Esophagus (tissue), 2 donors: ENCODE measurements around the gene MAP3K20. TPM values are rescaled to one million over a fixed set of nuclear protein-coding genes. Genes with fewer than 3 reads are reported as not detected.
"Not testable (repeated sequence)": the region's sequence is repeated elsewhere in the genome, so short reads cannot be mapped to it uniquely, and the experiment has no call there.

ENCODE experiments used
- H3K27ac ChIP-seq, 2 donors: one replicate each; pipeline ENCODE4 v1.5.1; 2013; ENCODE audit warnings: low read depth in 2 of 2, mild to moderate bottlenecking in 2 of 2, inconsistent platforms in 1 of 2, low read length in 1 of 2, moderate library complexity in 1 of 2
- H3K27me3 ChIP-seq, 2 donors: one replicate each; pipeline ENCODE4 v1.6.1; 2013; ENCODE audit warnings: low read length in 2 of 2, control low read depth in 1 of 2, mild to moderate bottlenecking in 1 of 2; ENCODE audit not compliant: insufficient read depth in 2 of 2, control insufficient read depth in 1 of 2
- H3K36me3 ChIP-seq, 2 donors: one replicate each; pipeline ENCODE4 v1.6.1; 2013; ENCODE audit warnings: low read length in 1 of 2; ENCODE audit not compliant: control insufficient read depth in 2 of 2, insufficient read depth in 2 of 2
- H3K4me1 ChIP-seq, 2 donors: one replicate each; pipeline ENCODE4 v1.6.1; 2013; ENCODE audit warnings: low read length in 1 of 2; ENCODE audit not compliant: control insufficient read depth in 2 of 2, insufficient read depth in 2 of 2
- H3K4me3 ChIP-seq, 2 donors: one replicate each; pipeline ENCODE4 v1.5.1; 2013; ENCODE audit warnings: low read length in 2 of 2, mild to moderate bottlenecking in 2 of 2, low read depth in 1 of 2, moderate library complexity in 1 of 2
- H3K9me3 ChIP-seq, 2 donors: one replicate each; pipeline ENCODE4 v1.6.1; 2013; ENCODE audit warnings: mild to moderate bottlenecking in 2 of 2, low read depth in 1 of 2, low read length in 1 of 2, moderate library complexity in 1 of 2; ENCODE audit not compliant: control insufficient read depth in 2 of 2, insufficient read depth in 1 of 2
- WGBS, 2 donors: extraction: QIAGEN DNeasy Blood & Tissue Kit; methylation state at CpG; one replicate each; pipeline ENCODE4 v1.1.7; 2013; 5-methylcytosine and 5-hydroxymethylcytosine counted together
- polyA plus RNA-seq, 2 donors: library from polyadenylated mRNA; stranded (reverse); fragments of 200-250 nt; gene quantifications; one replicate each; pipeline ENCODE4 v1.2.3, GENCODE V29; 2013
- donor health status: healthy with polysubstance abuse.
- donor health status: Bipolar disorder and iron deficiency.

MAP3K20 gene
- polyA plus RNA-seq, 2 donors: 5.0 to 13.3 TPM

- Histone ChIP-seq H3K27ac (no peak overlapping the region), H3K4me3 (no peak overlapping the region), H3K4me1 (no peaks in the 10 kb centered on the region), H3K36me3 (peaks cover 0 to 2% of the 10 kb centered on the region in 2 donors), H3K9me3 (no peaks in the 10 kb centered on the region), H3K27me3 (no peaks in the 10 kb centered on the region)
- 83 to 84% methylated on average over 2 of the region's 2 CpGs for WGBS, 2 donors
These were observed 164.4 kb downstream of the MAP3K20 start for GRCh38 chr2:173240083-173240482.

- H3K27ac ChIP-seq: no peak overlapping the region
- H3K27me3 ChIP-seq: no peaks in the 10 kb centered on the region
- H3K36me3 ChIP-seq: peaks cover 0 to 2% of the 10 kb centered on the region in 2 donors
- H3K9me3 ChIP-seq: no peaks in the 10 kb centered on the region
- no peak overlapping the region for H3K4me3 ChIP-seq
- H3K4me1 ChIP-seq: no peaks in the 10 kb centered on the region
- WGBS, 2 donors: 94 to 99% methylated on average over 1 of the region's 1 CpG
These were observed 166.0 kb downstream of the MAP3K20 start for GRCh38 chr2:173241643-173242042.

GRCh38 chr2:173247156-173247555 is 171.5 kb downstream of the MAP3K20 start:
- Histone ChIP-seq H3K27ac (no peak overlapping the region), H3K9me3 (no peaks in the 10 kb centered on the region), H3K4me1 (no peaks in the 10 kb centered on the region), H3K36me3 (peaks cover 0 to 2% of the 10 kb centered on the region in 2 donors), H3K27me3 (no peaks in the 10 kb centered on the region), H3K4me3 (no peak overlapping the region)
- 85 to 88% methylated on average over 2 of the region's 2 CpGs for WGBS, 2 donors

GRCh38 chr2:173248381-173248780 is 172.7 kb downstream of the MAP3K20 start:
- no peaks in the 10 kb centered on the region for H3K36me3 ChIP-seq
- no peaks in the 10 kb centered on the region for H3K9me3 ChIP-seq
- no peak overlapping the region for H3K4me3 ChIP-seq
- H3K27ac ChIP-seq: no peak overlapping the region
- no peaks in the 10 kb centered on the region for H3K27me3 ChIP-seq
- 88 to 95% methylated on average over 2 of the region's 2 CpGs for WGBS, 2 donors
- no peaks in the 10 kb centered on the region for H3K4me1 ChIP-seq

GRCh38 chr2:173249661-173250641 is 174.3 kb downstream of the MAP3K20 start:
- WGBS, 2 donors: 79 to 82% methylated on average over 8 of the region's 8 CpGs
- no peaks in the 10 kb centered on the region for H3K9me3 ChIP-seq
- no peaks in the 10 kb centered on the region for H3K27me3 ChIP-seq
- H3K4me3 ChIP-seq: no peak overlapping the region
- no peak overlapping the region for H3K27ac ChIP-seq
- H3K36me3 ChIP-seq: no peaks in the 10 kb centered on the region
- H3K4me1 ChIP-seq: no peaks in the 10 kb centered on the region

GRCh38 chr2:173251225-173251624 is 175.6 kb downstream of the MAP3K20 start:
- no peak overlapping the region for H3K4me3 ChIP-seq
- no peaks in the 10 kb centered on the region for H3K4me1 ChIP-seq
- H3K27ac ChIP-seq: no peak overlapping the region
- no peaks in the 10 kb centered on the region for H3K27me3 ChIP-seq
- WGBS, 2 donors: 98 to 99% methylated on average over 2 of the region's 2 CpGs
- no peaks in the 10 kb centered on the region for H3K9me3 ChIP-seq
- H3K36me3 ChIP-seq: no peaks in the 10 kb centered on the region

GRCh38 chr2:173252581-173252980 is 176.9 kb downstream of the MAP3K20 start:
- Histone ChIP-seq H3K27me3 (no peaks in the 10 kb centered on the region), H3K36me3 (no peaks in the 10 kb centered on the region), H3K27ac (no peak overlapping the region), H3K4me3 (no peak overlapping the region), H3K4me1 (no peaks in the 10 kb centered on the region), H3K9me3 (no peaks in the 10 kb centered on the region)
- WGBS, 2 donors: 84 to 90% methylated on average over 5 of the region's 5 CpGs

- H3K36me3 ChIP-seq: no peaks in the 10 kb centered on the region
- H3K9me3 ChIP-seq: no peaks in the 10 kb centered on the region
- H3K4me3 ChIP-seq: no peak overlapping the region
- H3K27me3 ChIP-seq: no peaks in the 10 kb centered on the region
- H3K27ac ChIP-seq: no peak overlapping the region
- H3K4me1 ChIP-seq: no peaks in the 10 kb centered on the region
- 62 to 80% methylated on average over 1 of the region's 1 CpG for WGBS, 2 donors
These were observed 179.0 kb downstream of the MAP3K20 start for GRCh38 chr2:173254659-173255058.

- Histone ChIP-seq H3K4me1 (no peaks in the 10 kb centered on the region), H3K4me3 (no peak overlapping the region), H3K27ac (no peak overlapping the region), H3K27me3 (no peaks in the 10 kb centered on the region), H3K9me3 (no peaks in the 10 kb centered on the region), H3K36me3 (peaks cover 0 to 2% of the 10 kb centered on the region in 2 donors)
- 93 to 95% methylated on average over 4 of the region's 4 CpGs for WGBS, 2 donors
These were observed 183.1 kb downstream of the MAP3K20 start for GRCh38 chr2:173258701-173259100.

- WGBS, 2 donors: 87 to 95% methylated on average over 5 of the region's 5 CpGs
- not testable (repeated sequence) for H3K4me3 ChIP-seq, H3K27ac ChIP-seq, H3K36me3 ChIP-seq, H3K9me3 ChIP-seq, H3K4me1 ChIP-seq, H3K27me3 ChIP-seq
These were observed 186.7 kb downstream of the MAP3K20 start for GRCh38 chr2:173262356-173262755.
